Measurements from ENCODE around the gene RNF38. TPM values are rescaled to one million over a fixed set of nuclear protein-coding genes. Genes with fewer than 3 reads are reported as not detected.
"Not testable (repeated sequence)": the region's sequence is repeated elsewhere in the genome, so short reads cannot be mapped to it uniquely, and the experiment has no call there.

RNF38 gene
- total RNA-seq, 1 donor from 2014 or later = 27.6 TPM

GRCh38 chr9:36306471-36307306 lies 93.4 kb downstream of the RNF38 start:
- DNase-seq (ENCODE audit: low read depth) = no peak

GRCh38 chr9:36304366-36304765 lies 95.7 kb downstream of the RNF38 start:
- DNase-seq (ENCODE audit: low read depth); H3K36me3 ChIP-seq (ENCODE audit: control insufficient read depth, insufficient read depth, low read length); H3K4me3 ChIP-seq (ENCODE audit: low read depth, low read length); H3K27me3 ChIP-seq (ENCODE audit: control insufficient read depth, insufficient read depth, low read length): not testable (repeated sequence)

More at GRCh38 chr9:36306471-36307306, 93.4 kb downstream of the RNF38 start:
- no peaks in the 10 kb centered on the region for H3K36me3 ChIP-seq (ENCODE audit: control insufficient read depth, insufficient read depth, low read length)
- TF ChIP-seq CTCF (IDR thresholded peaks at IDR 0.05; ENCODE audit: insufficient read depth, low read length, poor library complexity, severe bottlenecking) = no peak
- no peaks in the 10 kb centered on the region for H3K27me3 ChIP-seq (ENCODE audit: control insufficient read depth, insufficient read depth, low read length)
- H3K4me3 ChIP-seq (ENCODE audit: low read depth, low read length) = no peak overlapping the region

DNA sequence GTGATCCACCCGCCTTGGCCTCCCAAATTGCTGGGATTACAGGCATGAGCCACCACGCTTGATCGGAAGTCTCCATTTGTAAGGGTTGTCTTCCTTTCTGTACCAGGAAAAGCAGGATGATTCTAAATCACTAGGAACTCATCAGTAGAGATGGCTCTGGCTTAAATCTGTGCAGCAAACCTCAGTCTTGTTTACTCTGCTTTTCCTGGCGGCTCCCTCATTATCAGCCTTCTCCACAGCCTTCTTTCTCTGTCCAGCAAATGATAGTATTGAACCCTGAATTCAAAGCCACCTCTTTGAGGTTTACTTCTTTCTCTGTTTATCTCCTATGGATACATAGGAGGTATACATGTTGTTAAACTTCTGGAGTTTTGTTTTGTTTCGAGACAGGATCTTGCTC lies 98.8 kb downstream of the RNF38 start:
- Histone ChIP-seq H3K36me3 (ENCODE audit: control insufficient read depth, insufficient read depth, low read length) (no peaks in the 10 kb centered on the region), H3K27me3 (ENCODE audit: control insufficient read depth, insufficient read depth, low read length) (no peaks in the 10 kb centered on the region), H3K4me3 (ENCODE audit: low read depth, low read length) (no peak overlapping the region)
- no peak for DNase-seq (ENCODE audit: low read depth)
- TF ChIP-seq CTCF (IDR thresholded peaks at IDR 0.05; ENCODE audit: insufficient read depth, low read length, poor library complexity, severe bottlenecking) = no peak

DNA sequence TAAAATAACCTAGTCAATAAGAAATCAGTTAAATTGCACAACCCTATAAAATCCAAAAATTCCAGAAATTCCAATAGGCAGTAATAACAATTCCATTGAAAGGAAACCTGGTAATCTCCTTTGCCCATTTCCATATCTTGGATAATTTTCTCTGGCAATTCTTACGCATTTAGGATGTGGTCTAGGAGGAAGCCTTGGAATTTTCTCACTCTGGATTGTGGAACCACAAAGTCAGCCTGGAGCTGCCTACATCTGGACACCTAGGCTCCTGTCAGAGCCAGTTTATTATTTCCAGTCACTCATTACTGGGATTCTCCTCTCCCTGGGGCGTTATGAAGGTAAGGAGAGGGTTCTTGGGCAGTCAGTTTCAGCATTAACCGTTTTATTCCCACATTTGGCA lies 101.5 kb downstream of the RNF38 start:
- no peaks in the 10 kb centered on the region for H3K27me3 ChIP-seq (ENCODE audit: control insufficient read depth, insufficient read depth, low read length)
- H3K4me3 ChIP-seq (ENCODE audit: low read depth, low read length) = no peak overlapping the region
- TF ChIP-seq CTCF (IDR thresholded peaks at IDR 0.05; ENCODE audit: insufficient read depth, low read length, poor library complexity, severe bottlenecking) = no peak
- H3K36me3 ChIP-seq (ENCODE audit: control insufficient read depth, insufficient read depth, low read length) = no peaks in the 10 kb centered on the region
- peak; percentile 23 for DNase-seq (ENCODE audit: low read depth)

GRCh38 chr9:36297798-36298197 lies 102.3 kb downstream of the RNF38 start:
- H3K4me3 ChIP-seq (ENCODE audit: low read depth, low read length) = no peak overlapping the region
- DNase-seq (ENCODE audit: low read depth) = no peak
- no peaks in the 10 kb centered on the region for H3K36me3 ChIP-seq (ENCODE audit: control insufficient read depth, insufficient read depth, low read length)
- TF ChIP-seq CTCF (IDR thresholded peaks at IDR 0.05; ENCODE audit: insufficient read depth, low read length, poor library complexity, severe bottlenecking) = no peak
- H3K27me3 ChIP-seq (ENCODE audit: control insufficient read depth, insufficient read depth, low read length) = no peaks in the 10 kb centered on the region

DNA sequence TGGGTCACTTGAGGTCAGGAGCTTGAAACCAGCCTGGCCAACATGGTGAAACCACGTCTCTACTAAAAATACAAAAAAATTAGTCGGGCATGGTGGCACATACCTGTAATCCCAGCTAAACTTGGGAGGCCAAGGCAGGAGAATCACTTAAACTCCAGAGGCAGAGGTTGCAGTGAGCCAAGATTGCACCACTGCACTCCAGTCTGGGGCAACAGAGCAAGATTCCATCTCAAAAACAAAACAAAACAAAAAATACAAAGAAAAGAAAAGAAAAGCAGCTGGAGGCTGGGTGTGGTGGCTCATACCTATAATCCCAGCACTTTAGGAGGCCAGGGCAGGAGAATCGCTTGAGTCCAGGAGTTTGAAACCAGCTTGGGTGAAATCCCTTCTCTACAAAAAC lies 105.1 kb downstream of the RNF38 start:
- H3K4me3 ChIP-seq (ENCODE audit: low read depth, low read length); DNase-seq (ENCODE audit: low read depth); H3K36me3 ChIP-seq (ENCODE audit: control insufficient read depth, insufficient read depth, low read length); H3K27me3 ChIP-seq (ENCODE audit: control insufficient read depth, insufficient read depth, low read length): not testable (repeated sequence)

DNA sequence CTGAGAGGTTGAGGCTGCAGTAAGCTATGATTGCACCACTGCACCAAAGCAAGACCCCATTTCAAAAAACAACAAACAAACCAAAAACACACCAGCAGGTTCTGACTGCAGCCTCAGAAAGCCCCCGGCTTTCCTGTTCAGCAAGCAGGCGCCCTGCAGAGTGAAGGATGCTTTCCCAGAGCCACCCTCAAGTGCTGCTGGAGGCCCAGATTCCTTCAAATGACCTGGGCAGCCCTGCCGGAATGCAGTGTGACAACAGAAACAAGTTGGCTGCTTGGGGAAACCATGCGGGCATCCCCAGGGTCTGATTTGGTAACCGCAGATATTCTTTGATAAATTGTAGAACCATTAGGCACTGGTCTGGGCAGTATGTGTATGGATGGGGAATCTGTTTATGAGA lies 106.2 kb downstream of the RNF38 start:
- Histone ChIP-seq H3K36me3 (ENCODE audit: control insufficient read depth, insufficient read depth, low read length) (no peaks in the 10 kb centered on the region), H3K4me3 (ENCODE audit: low read depth, low read length) (no peak overlapping the region), H3K27me3 (ENCODE audit: control insufficient read depth, insufficient read depth, low read length) (no peaks in the 10 kb centered on the region)
- TF ChIP-seq CTCF (IDR thresholded peaks at IDR 0.05; ENCODE audit: insufficient read depth, low read length, poor library complexity, severe bottlenecking) = no peak
- DNase-seq (ENCODE audit: low read depth) = no peak

All from kidney epithelial cell (primary cell).